IPS DF 6.9 (cell line): ENCODE data around the gene FXYD2.

ENCODE experiments used
- DNase-seq: peaks from one replicate; pipeline ENCODE4 v3.0.0-alpha.2; 2013; ENCODE audit warnings: low read depth, low spot score
- H3K27ac ChIP-seq: one replicate; pipeline ENCODE4 v1.5.1; 2013; ENCODE audit warnings: low read length, control low read depth
- H3K27me3 ChIP-seq: 2 replicates; pipeline ENCODE4 v1.6.1; 2013; ENCODE audit warnings: mild to moderate bottlenecking, low read length; ENCODE audit not compliant: control insufficient read depth, insufficient read depth
- H3K36me3 ChIP-seq: 2 replicates; pipeline ENCODE4 v1.6.1; 2013; ENCODE audit warnings: low read length; ENCODE audit not compliant: control insufficient read depth, insufficient read depth
- H3K4me1 ChIP-seq: 2 replicates; pipeline ENCODE4 v1.6.1; 2013; ENCODE audit warnings: low read length; ENCODE audit not compliant: control insufficient read depth, insufficient read depth
- H3K4me3 ChIP-seq: 2 replicates; pipeline ENCODE4 v1.5.1; 2013; ENCODE audit warnings: mild to moderate bottlenecking, low read length
- H3K9me3 ChIP-seq: 2 replicates; pipeline ENCODE4 v1.6.1; 2013; ENCODE audit warnings: low read length, inconsistent platforms; ENCODE audit not compliant: control insufficient read depth, insufficient read depth
- WGBS: extraction: QIAGEN DNeasy Blood & Tissue Kit; methylation state at CpG from one replicate; pipeline ENCODE4 v1.1.7; 2013; ENCODE audit warnings: mixed read lengths, missing lambda C conversion rate; ENCODE audit not compliant: insufficient read length, insufficient coverage; 5-methylcytosine and 5-hydroxymethylcytosine counted together

Gene FXYD2

DNA sequence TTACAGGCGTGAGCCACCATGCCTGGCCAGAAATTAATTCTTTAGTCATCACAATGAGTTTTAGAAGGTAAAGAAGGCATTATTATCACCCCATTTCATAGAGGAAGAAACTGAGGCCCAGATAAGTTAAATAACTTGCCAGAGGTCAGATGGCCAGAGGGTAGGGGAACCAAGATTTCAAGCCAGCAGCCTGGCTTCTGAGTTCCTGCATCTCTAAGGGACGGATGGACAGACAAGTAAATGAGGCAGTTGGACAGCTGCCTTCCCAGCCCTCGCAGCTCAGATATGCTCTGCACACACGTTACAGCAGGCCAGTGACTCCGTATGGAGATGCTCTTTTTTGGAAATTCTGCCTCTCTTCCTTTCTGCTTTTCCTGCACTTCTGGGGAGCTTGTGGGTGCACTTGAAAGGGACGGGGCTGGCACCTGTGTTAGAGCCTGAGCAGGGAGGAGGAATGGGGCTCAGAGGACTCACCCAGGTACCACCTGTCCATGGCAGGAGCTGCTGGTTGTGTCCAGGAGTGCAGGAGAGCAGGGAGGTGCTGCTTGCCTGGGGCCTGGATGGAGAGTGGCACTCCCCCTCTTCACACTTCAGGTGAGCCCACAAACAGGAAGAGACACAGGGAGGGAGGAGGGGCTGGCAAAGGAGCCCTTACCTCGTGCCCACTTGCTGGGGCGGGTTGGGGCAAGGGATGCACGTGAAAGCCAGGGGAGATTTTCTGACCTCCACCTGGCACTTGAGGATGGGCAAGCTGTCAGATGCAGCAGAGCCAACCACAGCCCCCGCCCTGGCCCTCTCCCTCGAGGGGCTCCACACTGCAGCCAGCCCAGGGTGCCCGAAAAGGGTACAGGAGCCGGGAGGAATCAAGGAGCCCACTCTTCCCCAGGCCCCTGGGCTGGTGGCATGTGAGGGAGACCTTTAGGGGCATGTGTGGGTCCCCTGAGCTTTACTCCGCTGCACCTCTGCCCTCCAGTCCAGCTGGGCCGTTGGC lies 3.3 kb upstream of the FXYD2 start:
- Histone ChIP-seq H3K27ac (no peak overlapping the region), H3K9me3 (no peaks in the 10 kb centered on the region), H3K4me3 (no peak overlapping the region), H3K4me1 (peaks cover 6% of the 10 kb centered on the region; the same call in 1 of the 2 replicates), H3K36me3 (no peaks in the 10 kb centered on the region), H3K27me3 (no peaks in the 10 kb centered on the region)
- no CpG with 5 or more reads among the region's 15 CpGs for WGBS
- DNase-seq = no peak

DNA sequence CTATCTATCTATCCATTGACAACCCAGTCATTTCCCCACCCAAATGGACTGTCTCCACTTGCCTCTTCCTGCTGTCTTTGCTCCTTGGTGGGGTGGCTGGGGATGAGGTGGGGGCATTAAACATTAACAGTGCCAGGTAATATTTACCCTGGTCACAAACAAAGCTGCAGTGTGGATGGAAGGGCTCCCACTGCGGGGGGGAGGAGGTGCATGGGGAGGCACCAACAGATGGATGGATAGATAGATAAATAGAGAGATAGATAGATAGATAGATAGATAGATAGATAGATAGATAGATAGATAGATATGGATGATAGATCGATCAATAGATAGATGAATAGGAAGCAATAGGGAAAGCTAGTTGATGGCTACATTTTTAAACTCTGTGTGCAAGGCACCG lies 2.3 kb upstream of the FXYD2 start:
- no peak overlapping the region for H3K27ac ChIP-seq

DNA sequence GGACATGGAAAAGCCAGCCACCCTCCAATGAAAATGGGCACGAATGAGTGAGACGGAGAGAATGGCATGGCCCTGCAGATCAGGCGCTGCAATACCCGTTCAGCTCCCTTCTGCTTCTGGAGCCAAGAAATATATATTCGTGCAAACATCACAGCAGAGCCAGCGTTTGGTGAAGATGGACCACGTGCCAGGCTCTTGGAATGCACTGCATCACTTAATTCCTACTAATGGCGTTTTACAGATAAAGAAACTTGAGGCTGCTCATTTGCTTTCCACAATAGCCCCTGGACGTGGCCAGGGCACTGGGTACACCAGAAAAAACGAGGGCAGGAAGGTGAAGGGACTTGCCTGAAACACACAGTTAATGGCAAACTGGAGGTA lies 1.6 kb upstream of the FXYD2 start:
- Histone ChIP-seq H3K27me3 (no peaks in the 10 kb centered on the region), H3K27ac (no peak overlapping the region), H3K36me3 (no peaks in the 10 kb centered on the region), H3K4me3 (no peak overlapping the region), H3K4me1 (peaks cover 6% of the 10 kb centered on the region), H3K9me3 (no peaks in the 10 kb centered on the region)
- no CpG with 5 or more reads among the region's 10 CpGs for WGBS
- no peak for DNase-seq

More for the DNA sequence above, 2.3 kb upstream of the FXYD2 start:
- WGBS = 100% methylated on average over 1 of the region's 3 CpGs
- peaks cover 6% of the 10 kb centered on the region for H3K4me1 ChIP-seq
- no peaks in the 10 kb centered on the region for H3K27me3 ChIP-seq
- H3K9me3 ChIP-seq = no peaks in the 10 kb centered on the region
- H3K36me3 ChIP-seq = no peaks in the 10 kb centered on the region
- no peak for DNase-seq
- no peak overlapping the region for H3K4me3 ChIP-seq

DNA sequence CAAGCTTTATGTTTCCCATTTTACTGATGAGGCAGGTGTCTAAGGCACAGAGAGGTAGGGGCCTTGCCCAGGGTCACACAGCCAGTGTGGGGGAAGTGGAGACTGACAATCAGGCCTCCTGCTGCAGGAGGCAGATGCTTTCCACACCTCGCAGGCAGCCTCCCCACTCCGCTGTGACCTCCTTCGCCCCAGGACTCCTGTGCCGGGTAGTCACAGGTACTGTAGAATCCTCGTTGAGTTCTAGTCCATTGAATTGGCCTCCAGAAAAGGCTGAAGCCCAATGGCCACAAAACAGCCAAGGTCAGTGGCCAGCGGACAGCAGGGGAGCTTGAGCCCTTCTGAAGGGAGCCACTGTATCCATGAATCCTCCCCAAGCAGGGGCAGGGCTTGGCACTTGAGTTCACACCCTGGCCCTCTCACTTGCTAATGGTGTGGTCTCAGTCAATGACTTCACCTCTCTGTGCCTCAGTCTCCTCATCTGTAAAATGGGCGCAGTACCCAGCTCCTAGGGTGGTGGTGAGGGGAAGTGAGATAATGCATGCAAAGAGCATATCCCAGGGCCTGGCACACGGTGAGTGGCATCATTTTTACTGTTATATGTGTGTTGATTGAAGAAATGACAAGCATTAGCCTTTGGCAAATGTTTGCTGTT lies 1.1 kb upstream of the FXYD2 start:
- Histone ChIP-seq H3K4me1 (peaks cover 6% of the 10 kb centered on the region), H3K27me3 (no peaks in the 10 kb centered on the region), H3K4me3 (no peak overlapping the region), H3K27ac (no peak overlapping the region), H3K9me3 (no peaks in the 10 kb centered on the region), H3K36me3 (no peaks in the 10 kb centered on the region)
- no peak for DNase-seq
- WGBS = no CpG with 5 or more reads among the region's 8 CpGs

DNA sequence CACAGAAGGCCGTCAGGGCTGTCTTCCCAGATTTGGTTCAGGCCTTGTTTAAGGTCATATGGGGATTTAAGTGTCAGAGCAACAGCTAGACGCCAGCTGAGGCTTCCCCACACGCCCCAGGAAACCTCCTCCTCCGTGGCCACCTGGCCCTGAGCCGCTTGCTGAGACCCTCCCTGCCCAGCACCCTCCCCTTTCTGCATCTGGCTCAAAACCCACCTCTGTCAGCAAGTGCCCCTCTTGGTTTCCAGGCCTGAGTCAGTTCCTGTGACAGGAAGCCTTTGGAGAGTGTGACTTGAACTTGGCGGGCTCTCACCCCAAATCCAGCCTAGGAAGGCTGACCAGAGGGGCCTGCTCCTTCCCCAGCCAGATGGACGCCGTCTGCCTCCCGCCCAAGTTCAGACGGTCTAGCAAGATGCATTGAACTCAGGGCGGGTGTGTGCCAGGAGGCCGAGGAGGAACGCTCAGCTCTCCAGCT lies 561 bp downstream of the FXYD2 start:
- Histone ChIP-seq H3K27ac (no peak overlapping the region), H3K27me3 (no peaks in the 10 kb centered on the region), H3K4me3 (no peak overlapping the region), H3K4me1 (peaks cover 6% of the 10 kb centered on the region), H3K36me3 (no peaks in the 10 kb centered on the region), H3K9me3 (no peaks in the 10 kb centered on the region)
- no CpG with 5 or more reads among the region's 13 CpGs for WGBS
- no peak for DNase-seq

DNA sequence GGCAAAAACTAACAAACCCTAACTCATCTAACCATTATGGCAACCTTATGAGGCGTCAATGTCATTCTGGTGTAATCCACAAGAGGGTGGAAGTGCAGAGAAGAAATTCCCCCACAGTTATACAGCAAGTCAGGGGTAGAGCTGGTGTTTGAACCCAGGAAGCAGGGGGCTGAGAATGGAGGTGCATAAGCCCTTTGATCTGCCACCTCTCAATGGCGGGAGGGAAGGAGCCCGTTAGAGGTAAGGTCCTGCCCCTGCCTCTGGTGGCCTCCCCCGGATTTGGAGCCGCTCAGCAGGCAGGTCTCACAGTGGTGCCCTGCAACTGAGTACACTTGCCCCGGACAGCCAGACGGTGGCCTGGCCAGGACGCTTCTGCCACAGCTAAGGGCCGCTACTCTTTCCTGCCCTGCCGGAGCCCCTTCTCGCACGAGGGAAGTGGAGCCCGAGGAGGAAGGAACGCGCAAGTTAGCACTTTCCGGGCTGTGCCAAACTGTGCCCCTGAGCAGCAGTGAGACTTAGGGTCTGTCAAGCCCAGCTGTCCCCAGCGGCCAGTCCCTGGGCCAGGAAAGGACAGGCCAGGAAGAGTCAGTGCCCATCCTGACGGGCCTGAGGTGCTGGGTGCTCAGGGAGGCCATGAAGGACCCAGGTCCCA lies 1.1 kb downstream of the FXYD2 start:
- DNase-seq = no peak
- no peak overlapping the region for H3K27ac ChIP-seq

DNA sequence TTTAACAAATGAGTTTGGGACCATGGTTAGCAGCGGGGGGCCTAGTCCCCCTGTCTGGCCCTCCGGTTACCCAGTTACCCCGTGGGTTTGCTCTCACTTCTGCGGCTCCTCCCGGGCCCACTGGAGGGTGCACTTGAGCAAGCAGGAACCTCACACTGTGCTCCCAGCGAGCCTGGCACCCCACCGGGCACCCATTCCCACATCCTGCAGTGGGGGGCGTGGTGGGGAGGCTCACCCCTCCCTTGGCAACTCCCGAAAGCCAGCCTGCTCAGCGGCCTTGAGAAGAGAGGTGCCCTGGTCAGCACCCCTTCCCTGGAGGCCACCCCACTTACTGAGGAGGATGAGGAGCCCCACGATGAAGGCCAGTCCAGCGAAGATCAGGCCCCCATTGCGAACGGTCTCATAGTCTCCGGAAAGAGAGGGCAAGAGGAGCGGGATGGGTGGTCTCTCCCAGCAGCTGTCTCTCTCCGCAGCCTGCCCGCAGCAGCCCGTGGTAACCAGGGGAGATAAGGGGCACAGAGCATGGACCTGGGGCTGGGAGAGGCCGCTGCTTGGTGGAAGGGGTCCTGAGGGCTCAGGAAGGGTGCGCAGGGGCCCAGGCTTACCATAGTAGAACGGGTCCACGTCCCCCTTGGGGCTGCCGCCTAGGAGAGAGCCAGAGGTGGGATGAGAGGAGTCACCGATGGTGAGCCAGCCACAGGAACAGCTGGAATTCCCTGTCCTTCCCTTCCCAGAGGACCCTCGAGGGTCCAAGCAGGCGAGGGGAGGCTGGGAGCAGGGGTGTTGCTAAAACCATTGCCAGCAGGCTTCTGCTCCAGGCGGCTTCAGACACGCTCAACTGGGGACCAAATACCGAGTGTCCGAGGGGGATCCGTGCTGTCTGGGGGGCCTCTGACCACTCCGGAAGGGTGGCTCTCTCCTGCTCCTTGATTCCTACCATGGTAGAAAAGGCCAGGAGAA lies 2.2 kb downstream of the FXYD2 start:
- no CpG with 5 or more reads among the region's 33 CpGs for WGBS
- no peak for DNase-seq
- Histone ChIP-seq H3K4me3 (no peak overlapping the region), H3K4me1 (peaks cover 6% of the 10 kb centered on the region), H3K27ac (no peak overlapping the region), H3K9me3 (no peaks in the 10 kb centered on the region), H3K36me3 (no peaks in the 10 kb centered on the region), H3K27me3 (no peaks in the 10 kb centered on the region)

More for the DNA sequence above, 1.1 kb downstream of the FXYD2 start:
- Histone ChIP-seq H3K9me3 (no peaks in the 10 kb centered on the region), H3K36me3 (no peaks in the 10 kb centered on the region), H3K4me1 (peaks cover 6% of the 10 kb centered on the region), H3K27me3 (no peaks in the 10 kb centered on the region), H3K4me3 (no peak overlapping the region)
- no CpG with 5 or more reads among the region's 18 CpGs for WGBS

DNA sequence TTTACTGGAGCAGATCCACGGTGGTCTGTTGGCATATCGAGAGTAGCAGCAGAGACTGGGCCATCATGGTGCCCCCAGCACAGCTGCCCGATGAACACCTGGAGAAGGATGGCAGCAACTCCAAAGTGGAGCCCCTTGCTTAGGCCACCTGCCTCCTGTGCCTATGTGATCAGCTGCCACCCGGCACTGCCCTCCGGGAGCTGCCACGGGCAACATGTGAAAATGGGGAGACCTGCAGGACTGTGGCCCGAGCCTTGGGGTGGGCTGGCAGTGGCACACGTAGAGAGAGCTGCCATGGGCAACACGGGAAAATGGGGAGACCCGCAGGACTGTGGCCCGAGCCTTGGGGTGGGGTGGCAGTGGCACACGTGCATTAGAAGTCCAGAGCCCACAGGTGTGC lies 3.1 kb downstream of the FXYD2 start:
- H3K9me3 ChIP-seq = no peaks in the 10 kb centered on the region
- no peak for DNase-seq
- no peak overlapping the region for H3K4me3 ChIP-seq
- no peaks in the 10 kb centered on the region for H3K27me3 ChIP-seq
- no peaks in the 10 kb centered on the region for H3K36me3 ChIP-seq
- H3K4me1 ChIP-seq = peaks cover 10% of the 10 kb centered on the region
- H3K27ac ChIP-seq = no peak overlapping the region
- WGBS = no CpG with 5 or more reads among the region's 12 CpGs

DNA sequence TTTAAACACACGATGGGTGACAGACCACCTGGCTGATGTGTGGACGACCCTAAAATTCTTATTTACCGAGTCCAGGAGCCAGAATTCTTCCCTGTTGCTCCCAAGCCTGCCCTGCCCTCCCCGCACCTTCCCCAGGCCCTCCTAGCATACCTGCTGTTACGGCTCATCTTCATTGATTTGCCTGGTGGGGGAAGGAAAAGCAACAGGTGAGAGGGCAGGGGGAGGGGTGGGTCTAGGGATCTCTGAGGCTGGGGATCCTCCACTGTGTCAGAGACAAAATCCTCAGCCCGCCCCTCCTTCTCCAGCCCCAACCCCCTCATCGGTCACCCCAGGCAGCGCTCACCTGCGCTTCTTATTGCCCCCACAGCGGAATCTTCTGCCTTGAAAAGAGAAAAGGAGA lies 4.0 kb downstream of the FXYD2 start:
- Histone ChIP-seq H3K4me1 (peaks cover 10% of the 10 kb centered on the region), H3K4me3 (no peak overlapping the region), H3K36me3 (no peaks in the 10 kb centered on the region), H3K9me3 (no peaks in the 10 kb centered on the region), H3K27ac (no peak overlapping the region), H3K27me3 (no peaks in the 10 kb centered on the region)
- no peak for DNase-seq
- WGBS = no CpG with 5 or more reads among the region's 10 CpGs
